Peyer's patch (tissue), 4 donors: Measurements from ENCODE around the gene MYO1F. TPM values are rescaled to one million over a fixed set of nuclear protein-coding genes. Genes with fewer than 3 reads are reported as not detected.
A peak's percentile ranks its signal among the peaks of the same experiment; 100 is the strongest.

ENCODE experiments used
- DNase-seq, 3 donors: peaks; one replicate each; pipeline ENCODE4 v3.0.0-alpha.2; 2017 to 2019
- H3K27ac ChIP-seq, 4 donors: fragments of 200-600 bp; sonication (generic); one replicate each; pipeline ENCODE4 v1.5.1; 2016 to 2019
- H3K27me3 ChIP-seq, 2 donors: fragments of 200-600 bp; sonication (generic); one replicate each; pipeline ENCODE4 v1.5.1; 2019
- H3K36me3 ChIP-seq, 3 donors: fragments of 200-600 bp; sonication (generic); one replicate each; pipeline ENCODE4 v1.5.1; 2016 to 2019
- H3K4me1 ChIP-seq, 4 donors: fragments of 200-600 bp; sonication (generic); one replicate each; pipeline ENCODE4 v1.5.1; 2016 to 2019
- H3K4me3 ChIP-seq, 4 donors: fragments of 200-600 bp; sonication (generic); 1 replicate in 3 of 4; 2 replicates in 1 of 4; pipeline ENCODE4 v1.5.1; 2016 to 2019; ENCODE audit warnings: mild to moderate bottlenecking in 1 of 4
- H3K9me3 ChIP-seq, 4 donors: fragments of 200-600 bp; sonication (generic); one replicate each; pipeline ENCODE4 v1.5.1; 2016 to 2019; ENCODE audit warnings: mild to moderate bottlenecking in 1 of 4
- POLR2A ChIP-seq, 2 donors: fragments of 450-650 bp; IDR thresholded peaks; one replicate each; pipeline ENCODE4 v1.5.1; 2017; ENCODE audit warnings: antibody characterized with exemption in 2 of 2, mild to moderate bottlenecking in 2 of 2, moderate library complexity in 2 of 2
- total RNA-seq, 4 donors: library from RNA; depleted of rRNA; stranded (reverse); fragments of >200 nt; gene quantifications; one replicate each; pipeline ENCODE4 v1.1.0, GENCODE V29; 2016
- TF ChIP-seq, protein P1 (sequence below), 6 experiments: fragments of 450-650 bp in 4 of 6; fragments of 200-600 bp in 2 of 6; sonication (generic) in 1 of 6; IDR thresholded peaks; one replicate each; pipeline ENCODE4 v1.5.1; 2017 to 2019; ENCODE audit warnings: antibody characterized with exemption in 6 of 6, mild to moderate bottlenecking in 3 of 6, moderate library complexity in 1 of 6

MYO1F gene
- total RNA-seq, 4 donors from 2014 or later = 10.8 to 168 (median 22.1) TPM

DNA sequence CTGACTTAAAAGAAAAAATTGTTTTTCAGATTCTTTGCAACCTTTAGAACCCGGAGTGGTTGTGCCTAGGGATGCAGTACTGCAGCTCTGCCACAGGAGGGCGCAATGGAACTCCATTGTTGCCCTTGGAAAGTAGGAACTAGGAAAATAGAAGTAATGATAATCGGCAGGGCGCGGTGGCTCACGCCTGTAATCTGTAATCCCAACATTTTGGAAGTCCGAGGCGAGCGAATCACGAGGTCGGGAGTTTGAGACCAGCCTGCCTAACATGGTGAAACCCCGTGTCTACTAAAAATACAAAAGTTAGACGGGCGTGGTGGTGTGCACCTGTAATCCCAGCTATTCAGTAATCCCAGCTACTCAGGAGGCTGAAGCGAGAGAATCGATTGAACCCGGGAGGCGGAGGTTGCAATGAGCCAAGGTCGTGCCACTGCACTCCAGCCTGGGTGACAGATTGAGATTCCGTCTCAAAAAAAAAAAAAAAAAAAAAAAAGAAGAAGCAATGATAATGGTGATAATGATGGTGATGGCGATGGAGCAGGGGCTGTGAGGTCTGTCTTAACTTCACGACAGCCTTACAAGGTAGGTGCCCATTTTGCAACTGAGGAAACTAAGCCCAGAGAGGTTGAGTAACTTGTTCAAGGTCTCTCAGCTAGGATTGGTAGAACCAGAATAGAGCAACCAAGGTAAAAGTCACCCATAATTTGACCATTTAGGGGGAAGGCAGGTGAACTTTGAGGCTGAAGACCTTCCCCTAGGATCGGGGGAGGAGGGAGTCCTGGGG is 38.8 kb upstream of the MYO1F start:
- TF ChIP-seq, protein P1, sequence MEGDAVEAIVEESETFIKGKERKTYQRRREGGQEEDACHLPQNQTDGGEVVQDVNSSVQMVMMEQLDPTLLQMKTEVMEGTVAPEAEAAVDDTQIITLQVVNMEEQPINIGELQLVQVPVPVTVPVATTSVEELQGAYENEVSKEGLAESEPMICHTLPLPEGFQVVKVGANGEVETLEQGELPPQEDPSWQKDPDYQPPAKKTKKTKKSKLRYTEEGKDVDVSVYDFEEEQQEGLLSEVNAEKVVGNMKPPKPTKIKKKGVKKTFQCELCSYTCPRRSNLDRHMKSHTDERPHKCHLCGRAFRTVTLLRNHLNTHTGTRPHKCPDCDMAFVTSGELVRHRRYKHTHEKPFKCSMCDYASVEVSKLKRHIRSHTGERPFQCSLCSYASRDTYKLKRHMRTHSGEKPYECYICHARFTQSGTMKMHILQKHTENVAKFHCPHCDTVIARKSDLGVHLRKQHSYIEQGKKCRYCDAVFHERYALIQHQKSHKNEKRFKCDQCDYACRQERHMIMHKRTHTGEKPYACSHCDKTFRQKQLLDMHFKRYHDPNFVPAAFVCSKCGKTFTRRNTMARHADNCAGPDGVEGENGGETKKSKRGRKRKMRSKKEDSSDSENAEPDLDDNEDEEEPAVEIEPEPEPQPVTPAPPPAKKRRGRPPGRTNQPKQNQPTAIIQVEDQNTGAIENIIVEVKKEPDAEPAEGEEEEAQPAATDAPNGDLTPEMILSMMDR (IDR thresholded peaks at IDR 0.05) = peak; percentile 59 to 82 (median 76)
- TF ChIP-seq POLR2A (IDR thresholded peaks at IDR 0.05) = no peak
- no peaks in the 10 kb centered on the region for H3K9me3 ChIP-seq
- no peaks in the 10 kb centered on the region for H3K36me3 ChIP-seq
- no peaks in the 10 kb centered on the region for H3K27me3 ChIP-seq
- H3K27ac ChIP-seq = no peak overlapping the region
- H3K4me1 ChIP-seq = no peaks in the 10 kb centered on the region
- H3K4me3 ChIP-seq = no peak overlapping the region
- peak in 2 of 3 donors; percentile 68 to 70 for DNase-seq

DNA sequence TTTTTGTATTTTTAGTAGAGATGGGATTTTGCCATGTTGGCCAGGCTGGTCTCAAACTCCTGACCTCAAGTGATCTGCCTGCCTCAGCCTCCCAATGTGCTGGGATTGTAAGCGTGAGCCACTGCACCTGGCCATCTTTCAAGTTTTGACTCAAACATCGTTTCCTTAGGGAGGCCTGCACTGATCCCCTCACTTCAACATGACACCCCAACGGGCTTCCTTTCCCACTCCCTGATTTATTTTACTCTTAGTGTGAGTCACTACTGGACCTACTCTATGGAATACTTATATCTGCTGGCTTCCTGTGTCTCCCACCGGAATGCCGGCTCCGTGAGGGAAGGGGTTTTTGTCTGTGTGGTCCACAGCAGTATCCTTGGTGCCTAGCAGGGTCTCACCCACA is 37.8 kb upstream of the MYO1F start:
- no peaks in the 10 kb centered on the region for H3K27me3 ChIP-seq
- no peaks in the 10 kb centered on the region for H3K9me3 ChIP-seq
- H3K36me3 ChIP-seq = no peaks in the 10 kb centered on the region
- no peak overlapping the region for H3K4me3 ChIP-seq
- no peak for DNase-seq
- TF ChIP-seq POLR2A (IDR thresholded peaks at IDR 0.05) = no peak
- TF ChIP-seq, protein P1 (IDR thresholded peaks at IDR 0.05) = no peak
- no peak overlapping the region for H3K27ac ChIP-seq
- peaks cover 0 to 5% (median 1%) of the 10 kb centered on the region in 4 donors for H3K4me1 ChIP-seq

DNA sequence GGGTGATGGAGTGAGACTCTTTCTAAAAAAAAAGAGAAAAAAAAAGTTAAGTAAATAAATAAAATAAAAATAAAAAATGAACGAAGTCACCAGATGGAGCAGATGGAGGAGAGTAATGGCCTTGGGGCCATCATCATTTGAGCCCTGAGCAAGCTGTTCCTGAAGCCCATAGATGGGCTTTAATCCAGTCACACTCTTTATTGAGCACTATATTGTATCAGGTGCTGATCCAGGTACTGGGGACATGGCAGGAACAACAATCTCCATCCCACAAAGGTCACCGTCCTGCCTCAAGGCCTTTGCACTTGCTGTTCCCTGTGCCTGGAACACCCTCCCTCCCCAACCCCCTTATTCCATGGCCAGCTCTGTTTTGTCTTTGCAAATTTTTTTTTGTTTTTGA is 37.2 kb upstream of the MYO1F start:
- H3K4me1 ChIP-seq = peaks cover 0 to 11% (median 7%) of the 10 kb centered on the region in 4 donors

DNA sequence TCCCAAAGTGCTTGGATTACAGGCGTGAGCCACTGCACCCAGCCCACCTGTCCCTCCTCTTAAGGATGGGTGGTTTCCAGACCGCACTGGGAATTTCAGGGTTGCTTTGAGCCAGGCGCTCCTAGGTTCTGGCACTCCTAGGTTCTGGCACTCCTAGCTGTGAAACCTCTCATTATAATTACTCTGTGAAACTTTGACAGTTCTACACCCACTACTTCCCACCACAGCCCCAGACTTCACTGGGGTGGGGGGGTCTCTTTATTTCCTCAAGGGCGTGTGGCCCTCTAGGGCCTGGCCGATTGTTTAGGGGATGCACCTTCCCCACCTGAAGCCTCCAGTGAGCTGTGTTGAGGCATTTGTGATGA is 35.5 kb upstream of the MYO1F start:
- no peak overlapping the region for H3K27ac ChIP-seq
- TF ChIP-seq POLR2A (IDR thresholded peaks at IDR 0.05) = no peak
- TF ChIP-seq, protein P1 (IDR thresholded peaks at IDR 0.05) = no peak
- no peak overlapping the region for H3K4me3 ChIP-seq
- H3K4me1 ChIP-seq = peaks cover 0 to 18% (median 7%) of the 10 kb centered on the region in 4 donors
- peaks cover 0 to 5% of the 10 kb centered on the region in 2 donors for H3K27me3 ChIP-seq
- no peaks in the 10 kb centered on the region for H3K9me3 ChIP-seq
- DNase-seq = no peak
- no peaks in the 10 kb centered on the region for H3K36me3 ChIP-seq

More for the DNA sequence above, 37.2 kb upstream of the MYO1F start:
- no peak for DNase-seq
- no peak overlapping the region for H3K4me3 ChIP-seq
- H3K27me3 ChIP-seq = peaks cover 0 to 3% of the 10 kb centered on the region in 2 donors
- no peak overlapping the region for H3K27ac ChIP-seq
- no peak for TF ChIP-seq POLR2A (IDR thresholded peaks at IDR 0.05)
- TF ChIP-seq, protein P1 (IDR thresholded peaks at IDR 0.05) = no peak
- no peaks in the 10 kb centered on the region for H3K36me3 ChIP-seq
- H3K9me3 ChIP-seq = no peaks in the 10 kb centered on the region

DNA sequence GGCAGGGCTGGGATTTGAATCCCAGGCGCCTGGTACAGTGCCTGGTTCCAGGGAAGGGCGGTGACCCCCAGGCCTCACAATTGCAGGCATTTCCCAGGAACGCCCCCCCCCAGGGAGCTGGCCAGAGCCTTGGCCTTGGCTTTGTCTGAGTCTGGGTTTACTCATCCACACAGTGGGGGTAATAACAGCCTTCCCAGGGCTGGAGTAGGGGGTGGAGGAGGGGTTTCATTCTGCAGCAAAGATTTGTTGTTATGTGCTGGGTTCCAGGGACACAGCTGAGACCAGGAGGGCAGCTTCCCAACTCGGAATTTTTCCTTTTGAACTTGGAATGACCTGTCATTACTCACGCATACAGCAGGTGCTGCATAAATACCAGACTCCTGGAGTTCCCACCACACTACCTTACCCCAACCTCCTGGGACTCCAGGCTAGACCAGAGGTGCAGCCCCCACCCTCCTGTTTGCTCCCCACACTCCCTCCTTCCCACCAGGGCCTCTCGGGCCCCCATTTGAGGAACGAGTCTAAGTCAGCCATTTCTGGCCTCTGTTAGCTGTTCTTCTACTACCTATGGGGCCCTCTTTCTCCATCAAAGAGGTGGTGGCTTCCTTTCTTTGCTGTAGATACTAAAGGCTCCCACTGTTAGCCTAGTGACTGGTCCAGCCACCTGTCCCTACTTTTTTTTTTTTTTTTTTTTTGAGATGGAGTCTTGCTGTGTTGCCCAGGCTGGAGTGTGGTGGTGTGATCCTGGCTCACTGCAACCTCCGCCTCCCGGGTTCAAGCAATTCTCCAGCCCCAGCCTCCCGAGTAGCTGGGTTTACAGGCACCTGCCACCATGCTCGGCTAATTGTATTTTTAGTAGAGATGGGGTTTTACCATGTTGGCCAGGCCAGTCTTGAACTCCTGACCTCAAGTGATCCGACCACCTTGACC is 34.9 kb upstream of the MYO1F start:
- DNase-seq = peak in 1 of 3 donors; percentile 64
- peak overlapping the region in 3 of 4 donors; percentile 17 to 79 (median 57) for H3K27ac ChIP-seq
- H3K9me3 ChIP-seq = no peaks in the 10 kb centered on the region
- H3K4me1 ChIP-seq = peaks cover 0 to 18% (median 7%) of the 10 kb centered on the region in 4 donors
- peaks cover 0 to 5% of the 10 kb centered on the region in 2 donors for H3K27me3 ChIP-seq
- no peak for TF ChIP-seq POLR2A (IDR thresholded peaks at IDR 0.05)
- TF ChIP-seq, protein P1 (IDR thresholded peaks at IDR 0.05) = no peak
- no peaks in the 10 kb centered on the region for H3K36me3 ChIP-seq
- no peak overlapping the region for H3K4me3 ChIP-seq
